Prostate gland (tissue), 2 donors: Measurements from ENCODE around the gene ANXA6. TPM values are rescaled to one million over a fixed set of nuclear protein-coding genes. Genes with fewer than 3 reads are reported as not detected.
A peak's percentile ranks its signal among the peaks of the same experiment; 100 is the strongest.

Experiments used
- DNase-seq: peaks from one replicate; pipeline ENCODE4 v3.0.0-alpha.2; 2019; ENCODE audit warnings: low spot score
- H3K27ac ChIP-seq, 2 donors: fragments of 200-600 bp; sonication (generic); 2 replicates each; pipeline ENCODE4 v1.5.1; 2017 to 2019
- H3K27me3 ChIP-seq: fragments of 200-600 bp; sonication (generic); replicated peaks from 2 replicates; pipeline ENCODE4 v1.5.1; 2019; ENCODE audit not compliant: insufficient read depth
- H3K36me3 ChIP-seq, 2 donors: fragments of 200-600 bp; sonication (generic); 1 replicate in 1 of 2; 2 replicates in 1 of 2; pipeline versions ENCODE4 v1.5.1 to v1.8.1; 2017 to 2019
- H3K4me1 ChIP-seq: fragments of 200-600 bp; sonication (generic); replicated peaks from 2 replicates; pipeline ENCODE4 v1.5.1; 2019
- H3K4me3 ChIP-seq, 2 donors: fragments of 200-600 bp; sonication (generic); 2 replicates each; pipeline ENCODE4 v1.5.1; 2017 to 2019
- H3K9me3 ChIP-seq: fragments of 200-600 bp; sonication (generic); 2 replicates; pipeline ENCODE4 v1.5.1; 2017
- POLR2A ChIP-seq: fragments of 450-650 bp; IDR thresholded peaks from one replicate; pipeline ENCODE4 v1.6.1; 2016; ENCODE audit warnings: antibody characterized with exemption, mild to moderate bottlenecking
- POLR2AphosphoS5 ChIP-seq: sonication (generic); formaldehyde crosslinking; IDR thresholded peaks from one replicate; pipeline ENCODE4 v1.6.1; 2017; ENCODE audit warnings: antibody characterized with exemption
- WGBS: methylation state at CpG from one replicate; pipeline ENCODE4 v1.1.5; 2018; 5-methylcytosine and 5-hydroxymethylcytosine counted together
- intact Hi-C: fragments of 100-400 bp; cut with DNase I; formaldehyde crosslinking; loops from one replicate; pipeline ENCODE4 v1.14.2; 2022
- total RNA-seq, 2 donors: library from RNA; depleted of rRNA; stranded (reverse); fragments of >200 nt; gene quantifications; one replicate each; pipeline ENCODE4 v1.1.0, GENCODE V29; 2016
- TF ChIP-seq, protein P1 (sequence below), 4 experiments: fragments of 200-600 bp in 2 of 4; fragments of 450-650 bp in 2 of 4; sonication (generic) in 2 of 4; IDR thresholded peaks; 1 replicate in 3 of 4; 2 replicates in 1 of 4; pipeline ENCODE4 v1.5.1; 2016 to 2019; ENCODE audit warnings: antibody characterized with exemption in 4 of 4, mild to moderate bottlenecking in 2 of 4, moderate library complexity in 2 of 4

ANXA6 gene
- total RNA-seq, 2 donors from 2014 or later = 85.7 to 184 TPM

DNA sequence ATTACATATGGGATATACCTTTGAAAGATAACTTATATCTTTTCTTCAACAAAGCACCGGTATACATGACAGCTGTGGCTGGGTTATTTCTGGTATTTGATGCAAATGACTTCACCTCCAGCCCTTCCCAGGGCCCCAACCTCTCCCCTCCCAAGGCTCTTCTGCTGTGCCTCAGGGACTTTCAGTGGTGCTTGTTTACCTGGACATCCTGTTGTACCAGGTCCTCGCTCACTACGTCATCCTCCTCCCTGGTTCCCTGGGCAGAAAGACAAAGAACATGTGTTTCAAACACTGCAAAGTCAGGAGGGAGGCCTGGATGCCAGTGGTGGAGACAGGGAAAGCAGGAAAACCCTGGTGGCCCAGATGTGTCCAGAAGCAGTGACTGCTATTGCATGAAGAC is 23.4 kb downstream of the ANXA6 start:
- no peaks in the 10 kb centered on the region for H3K27me3 ChIP-seq
- peak; percentile 54 for DNase-seq
- H3K36me3 ChIP-seq = peaks cover 2 to 10% of the 10 kb centered on the region in 2 donors
- H3K9me3 ChIP-seq = no peaks in the 10 kb centered on the region
- TF ChIP-seq POLR2A (no peak), POLR2AphosphoS5 (peak; percentile 68)
- TF ChIP-seq, protein P1, sequence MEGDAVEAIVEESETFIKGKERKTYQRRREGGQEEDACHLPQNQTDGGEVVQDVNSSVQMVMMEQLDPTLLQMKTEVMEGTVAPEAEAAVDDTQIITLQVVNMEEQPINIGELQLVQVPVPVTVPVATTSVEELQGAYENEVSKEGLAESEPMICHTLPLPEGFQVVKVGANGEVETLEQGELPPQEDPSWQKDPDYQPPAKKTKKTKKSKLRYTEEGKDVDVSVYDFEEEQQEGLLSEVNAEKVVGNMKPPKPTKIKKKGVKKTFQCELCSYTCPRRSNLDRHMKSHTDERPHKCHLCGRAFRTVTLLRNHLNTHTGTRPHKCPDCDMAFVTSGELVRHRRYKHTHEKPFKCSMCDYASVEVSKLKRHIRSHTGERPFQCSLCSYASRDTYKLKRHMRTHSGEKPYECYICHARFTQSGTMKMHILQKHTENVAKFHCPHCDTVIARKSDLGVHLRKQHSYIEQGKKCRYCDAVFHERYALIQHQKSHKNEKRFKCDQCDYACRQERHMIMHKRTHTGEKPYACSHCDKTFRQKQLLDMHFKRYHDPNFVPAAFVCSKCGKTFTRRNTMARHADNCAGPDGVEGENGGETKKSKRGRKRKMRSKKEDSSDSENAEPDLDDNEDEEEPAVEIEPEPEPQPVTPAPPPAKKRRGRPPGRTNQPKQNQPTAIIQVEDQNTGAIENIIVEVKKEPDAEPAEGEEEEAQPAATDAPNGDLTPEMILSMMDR (IDR thresholded peaks at IDR 0.05) = no peak
- no peak overlapping the region for H3K4me3 ChIP-seq
- H3K27ac ChIP-seq = no peak overlapping the region
- H3K4me1 ChIP-seq = no peaks in the 10 kb centered on the region
- WGBS = 72% methylated on average over 3 of the region's 3 CpGs
- intact Hi-C loops = no loop called here

DNA sequence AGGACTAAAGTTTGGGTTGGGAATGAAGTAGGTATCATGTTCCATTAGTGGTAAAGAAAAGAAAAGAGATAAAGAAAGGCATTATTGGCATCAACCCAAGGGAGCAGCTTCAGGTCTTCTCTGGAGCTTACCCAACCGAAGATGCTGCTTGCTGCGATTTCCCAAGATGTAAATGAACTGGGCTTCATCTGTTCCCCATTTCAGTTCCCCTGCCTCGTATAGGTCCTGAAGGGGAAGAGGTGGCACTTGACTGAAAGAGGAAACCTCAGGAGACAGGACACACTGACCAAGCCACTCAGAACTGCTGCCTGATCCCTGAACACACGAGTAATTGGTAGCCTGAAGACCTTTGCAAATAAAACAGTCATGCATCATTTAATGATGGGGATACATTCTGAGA is 24.6 kb downstream of the ANXA6 start:
- no peak for TF ChIP-seq POLR2AphosphoS5
- TF ChIP-seq POLR2A = no peak
- TF ChIP-seq, protein P1 (IDR thresholded peaks at IDR 0.05) = no peak
- Histone ChIP-seq H3K4me1 (no peaks in the 10 kb centered on the region), H3K4me3 (no peak overlapping the region), H3K9me3 (no peaks in the 10 kb centered on the region), H3K27ac (no peak overlapping the region), H3K27me3 (no peaks in the 10 kb centered on the region), H3K36me3 (peaks cover under 1 to 2% of the 10 kb centered on the region in 2 donors)
- 67% methylated on average over 4 of the region's 4 CpGs for WGBS
- DNase-seq = no peak
- intact Hi-C loops = no loop called here

DNA sequence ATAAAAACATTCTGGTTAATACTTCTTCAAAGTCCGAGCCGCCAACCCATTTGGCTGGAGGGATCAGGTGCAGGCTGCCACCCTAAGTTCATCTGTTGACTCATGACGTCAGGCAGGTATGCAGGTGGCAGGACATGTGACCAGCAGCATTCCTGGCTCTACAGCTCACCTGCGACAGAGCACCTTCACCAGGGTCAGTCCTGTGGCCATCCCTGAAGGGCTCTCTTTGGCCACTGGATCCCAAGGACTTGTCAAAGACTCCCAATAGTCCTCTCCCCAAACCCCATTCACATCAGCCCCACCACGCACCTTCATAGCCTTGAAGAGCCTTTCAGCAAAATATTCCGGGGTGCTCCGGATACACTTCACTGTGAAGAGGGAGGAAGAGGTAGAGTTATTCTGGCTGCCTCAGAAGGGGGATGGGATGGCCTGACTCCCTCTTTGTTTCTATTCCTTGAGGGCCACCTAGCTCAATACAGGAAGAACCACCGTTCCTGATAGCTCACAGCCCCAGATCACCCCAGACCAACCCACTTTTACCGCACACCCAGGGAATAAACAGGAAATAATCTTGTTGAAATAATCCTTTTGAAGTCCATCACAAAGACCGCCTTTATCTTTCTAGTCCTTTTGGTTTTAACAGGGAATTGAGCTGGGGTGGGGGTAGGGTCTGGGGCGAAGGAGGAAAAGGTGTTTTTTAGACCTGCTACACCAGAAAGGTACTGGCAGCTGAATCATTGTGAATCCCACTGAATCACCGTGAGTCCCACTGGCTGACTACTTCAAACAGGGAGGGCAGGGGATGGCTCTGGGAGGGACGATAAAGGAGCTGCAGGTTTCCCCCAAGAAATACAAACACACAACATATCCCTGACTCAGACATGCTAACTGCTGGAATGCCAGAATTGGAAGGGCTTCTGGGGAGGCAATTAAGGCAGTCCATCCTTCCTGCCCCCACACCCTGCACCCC is 26.4 kb downstream of the ANXA6 start:
- TF ChIP-seq, protein P1 (IDR thresholded peaks at IDR 0.05) = no peak
- TF ChIP-seq POLR2AphosphoS5 (no peak), POLR2A (no peak)
- Histone ChIP-seq H3K9me3 (no peaks in the 10 kb centered on the region), H3K36me3 (peaks cover 0 to 2% of the 10 kb centered on the region in 2 donors), H3K4me3 (no peak overlapping the region), H3K4me1 (no peaks in the 10 kb centered on the region), H3K27me3 (no peaks in the 10 kb centered on the region), H3K27ac (no peak overlapping the region)
- intact Hi-C loops = no loop called here
- DNase-seq = no peak
- 73% methylated on average over 13 of the region's 13 CpGs for whole genome bisulfite sequencing

DNA sequence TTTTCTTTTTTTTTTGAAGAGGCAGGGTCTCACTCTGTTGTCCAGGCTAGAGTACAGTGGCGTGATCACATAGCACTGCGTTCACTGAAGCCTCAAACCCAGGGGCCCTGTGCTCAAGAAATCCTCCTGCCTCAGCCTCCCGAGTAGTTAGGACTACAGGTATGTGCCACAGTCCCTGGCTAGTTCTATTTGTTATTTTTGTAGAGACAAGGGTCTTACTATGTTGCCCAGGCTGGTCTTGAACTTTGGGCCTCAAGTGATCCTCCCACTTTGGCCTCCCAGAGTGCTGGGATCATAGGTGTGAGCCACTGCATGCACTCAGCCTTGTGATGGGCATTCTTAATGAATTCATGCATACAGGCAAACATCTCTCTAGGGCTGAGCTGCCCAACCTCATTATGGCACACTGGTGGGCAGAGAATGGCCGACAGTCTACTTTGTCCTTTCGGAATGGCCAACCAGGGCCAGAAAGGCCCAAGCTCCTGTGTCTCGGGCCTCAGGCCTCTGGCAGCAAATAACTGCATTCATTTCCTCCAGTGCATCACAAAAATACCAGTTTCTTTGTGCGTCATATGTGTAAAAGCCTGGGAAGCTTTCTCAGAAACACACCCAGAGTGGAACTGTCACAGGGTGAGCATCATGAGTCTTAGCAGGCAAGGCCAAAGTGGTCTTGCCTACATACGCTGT is 27.2 kb downstream of the ANXA6 start:
- no peak for DNase-seq
- WGBS = 94% methylated on average over 8 of the region's 8 CpGs
- Histone ChIP-seq H3K4me3 (no peak overlapping the region), H3K36me3 (peaks cover 0 to 2% of the 10 kb centered on the region in 2 donors), H3K9me3 (no peaks in the 10 kb centered on the region), H3K27me3 (no peaks in the 10 kb centered on the region), H3K27ac (no peak overlapping the region), H3K4me1 (no peaks in the 10 kb centered on the region)
- intact Hi-C loops = no loop called here
- TF ChIP-seq POLR2A = no peak
- TF ChIP-seq POLR2AphosphoS5 = no peak
- TF ChIP-seq, protein P1 (IDR thresholded peaks at IDR 0.05) = no peak
